Progenitor cell of endocrine pancreas (in vitro differentiated cells): ENCODE measurements around the gene HOXC9. TPM values are rescaled to one million over a fixed set of nuclear protein-coding genes. Genes with fewer than 3 reads are reported as not detected.

ENCODE experiments used
- DNase-seq: peaks from one replicate; pipeline ENCODE4 v3.0.0; 2021; ENCODE audit warnings: low spot score; ENCODE audit not compliant: unreplicated experiment
- H3K27ac Mint-ChIP-seq: 2 replicates; pipeline ENCODE4 v1.8.0; 2021; ENCODE audit warnings: mild to moderate bottlenecking, moderate library complexity, mixed read lengths
- H3K27me3 Mint-ChIP-seq: 2 replicates; pipeline ENCODE4 v1.8.0; 2021; ENCODE audit warnings: mixed read lengths
- H3K36me3 Mint-ChIP-seq: 2 replicates; pipeline ENCODE4 v1.8.0; 2022; ENCODE audit warnings: mixed read lengths; ENCODE audit not compliant: insufficient read depth
- H3K4me1 Mint-ChIP-seq: 2 replicates; pipeline ENCODE4 v1.8.0; 2021; ENCODE audit warnings: low read depth, mixed read lengths
- H3K4me3 Mint-ChIP-seq: 2 replicates; pipeline ENCODE4 v1.8.0; 2021; ENCODE audit warnings: low read depth, mild to moderate bottlenecking, moderate library complexity, mixed read lengths
- H3K9me3 Mint-ChIP-seq: 2 replicates; pipeline ENCODE4 v1.8.0; 2021; ENCODE audit warnings: low read depth, mixed read lengths
- CTCF ChIP-seq: fragments of 200-600 bp; sonication (generic); IDR thresholded peaks from one replicate; pipeline ENCODE4 v1.5.0; 2021; ENCODE audit warnings: antibody characterized with exemption, mild to moderate bottlenecking; ENCODE audit not compliant: unreplicated experiment
- total RNA-seq: library from RNA; stranded (reverse); gene quantifications from 2 replicates; pipeline ENCODE4 v1.2.1, GENCODE V29; 2021

Gene HOXC9
- total RNA-seq, 1 donor from 2014 or later: not detected

DNA sequence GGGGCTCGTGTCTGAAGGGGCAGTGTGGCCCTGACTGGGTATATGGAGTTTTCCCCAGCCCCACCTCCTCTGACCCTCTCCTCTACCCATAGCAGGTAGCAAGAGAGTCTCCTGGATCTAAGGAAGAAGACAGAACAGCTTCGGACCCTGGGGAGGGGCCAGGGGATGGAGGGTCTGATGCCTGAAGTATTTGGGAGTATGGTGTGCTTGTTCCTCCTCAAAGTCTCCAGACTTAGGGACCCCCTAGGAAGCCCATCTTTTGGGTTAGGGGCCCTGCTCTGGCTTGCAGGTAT is 8.2 kb downstream of the HOXC9 start:
- H3K9me3 Mint-ChIP-seq: no peaks in the 10 kb centered on the region
- no peaks in the 10 kb centered on the region for H3K36me3 Mint-ChIP-seq
- peaks cover 6% of the 10 kb centered on the region for H3K4me1 Mint-ChIP-seq
- TF ChIP-seq CTCF: no peak
- H3K4me3 Mint-ChIP-seq: no peak overlapping the region
- peaks cover 98% of the 10 kb centered on the region for H3K27me3 Mint-ChIP-seq
- DNase-seq: no peak
- no peak overlapping the region for H3K27ac Mint-ChIP-seq

DNA sequence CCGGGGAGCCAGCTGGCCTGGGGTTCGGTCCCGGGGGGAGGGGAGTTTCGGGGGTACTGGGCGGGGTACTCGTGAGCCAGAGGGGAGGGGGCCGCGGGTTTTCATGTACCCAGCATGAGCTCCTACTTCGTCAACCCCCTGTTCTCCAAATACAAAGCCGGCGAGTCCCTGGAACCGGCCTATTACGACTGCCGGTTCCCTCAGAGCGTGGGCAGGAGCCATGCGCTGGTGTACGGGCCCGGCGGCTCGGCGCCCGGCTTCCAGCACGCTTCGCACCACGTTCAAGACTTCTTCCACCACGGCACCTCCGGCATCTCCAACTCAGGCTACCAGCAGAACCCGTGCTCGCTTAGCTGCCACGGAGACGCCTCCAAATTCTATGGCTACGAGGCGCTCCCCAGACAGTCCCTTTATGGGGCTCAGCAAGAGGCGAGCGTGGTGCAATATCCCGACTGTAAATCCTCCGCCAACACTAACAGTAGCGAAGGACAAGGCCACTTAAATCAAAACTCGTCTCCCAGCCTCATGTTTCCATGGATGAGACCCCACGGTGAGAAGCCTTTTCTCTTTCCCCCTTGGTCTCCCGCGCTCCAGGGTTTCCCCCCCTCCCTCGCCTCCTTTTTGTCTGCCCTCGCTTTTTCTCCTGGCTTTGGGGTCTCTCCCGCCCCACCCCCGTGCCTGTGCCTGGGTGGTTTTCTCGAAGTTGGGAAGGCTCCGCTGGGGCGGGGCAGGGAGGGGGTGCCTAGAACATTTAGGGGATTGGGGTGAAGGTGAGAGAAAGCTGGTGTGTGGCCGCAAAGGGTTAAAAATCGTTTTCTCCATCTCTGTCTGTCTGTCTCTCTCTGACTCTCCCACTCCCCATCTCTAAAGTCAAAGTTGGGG is 9.5 kb downstream of the HOXC9 start:
- H3K4me3 Mint-ChIP-seq: peak overlapping the region; percentile 21
- H3K27me3 Mint-ChIP-seq: peaks cover 98% of the 10 kb centered on the region
- no peak for DNase-seq
- no peaks in the 10 kb centered on the region for H3K36me3 Mint-ChIP-seq
- H3K9me3 Mint-ChIP-seq: no peaks in the 10 kb centered on the region
- no peak for TF ChIP-seq CTCF
- H3K27ac Mint-ChIP-seq: no peak overlapping the region
- peaks cover 6% of the 10 kb centered on the region for H3K4me1 Mint-ChIP-seq

GRCh38 chr12:54010053-54010971 is 10.4 kb downstream of the HOXC9 start:
- Mint-ChIP-seq H3K4me1 (peaks cover 6% of the 10 kb centered on the region), H3K4me3 (no peak overlapping the region), H3K36me3 (no peaks in the 10 kb centered on the region), H3K27ac (no peak overlapping the region), H3K27me3 (peaks cover 98% of the 10 kb centered on the region), H3K9me3 (no peaks in the 10 kb centered on the region)
- no peak for DNase-seq
- no peak for TF ChIP-seq CTCF

DNA sequence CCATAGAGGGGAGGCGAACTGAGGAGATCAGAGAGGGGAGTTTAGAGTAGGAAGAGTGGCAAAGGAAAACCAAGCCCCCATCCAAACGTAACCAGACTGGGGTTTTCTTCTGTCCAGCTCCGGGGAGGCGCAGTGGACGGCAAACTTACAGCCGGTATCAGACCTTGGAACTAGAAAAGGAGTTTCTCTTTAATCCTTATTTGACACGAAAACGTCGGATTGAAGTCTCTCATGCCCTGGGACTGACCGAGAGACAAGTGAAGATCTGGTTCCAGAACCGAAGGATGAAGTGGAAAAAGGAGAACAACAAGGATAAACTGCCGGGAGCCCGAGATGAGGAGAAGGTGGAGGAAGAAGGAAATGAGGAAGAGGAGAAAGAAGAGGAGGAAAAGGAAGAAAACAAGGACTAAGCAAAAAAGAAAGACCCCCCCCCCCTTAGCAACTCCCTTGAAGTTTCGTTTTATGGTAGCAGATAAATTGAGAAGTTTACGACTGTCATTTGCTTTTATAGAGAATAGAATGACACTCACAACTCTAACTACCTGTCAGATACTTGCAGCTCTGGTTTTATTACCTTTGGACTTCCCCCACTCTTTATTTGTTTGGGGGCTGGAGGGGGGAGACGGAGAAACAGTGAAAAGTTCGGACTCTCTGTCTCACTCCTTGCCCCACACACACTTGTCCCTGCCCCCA is 11.2 kb downstream of the HOXC9 start:
- no peak for DNase-seq
- no peaks in the 10 kb centered on the region for H3K36me3 Mint-ChIP-seq
- H3K4me1 Mint-ChIP-seq: peaks cover 5% of the 10 kb centered on the region
- no peaks in the 10 kb centered on the region for H3K9me3 Mint-ChIP-seq
- H3K4me3 Mint-ChIP-seq: no peak overlapping the region
- peaks cover 98% of the 10 kb centered on the region for H3K27me3 Mint-ChIP-seq
- no peak for TF ChIP-seq CTCF
- H3K27ac Mint-ChIP-seq: no peak overlapping the region
